ENCODE measurements around the gene YIPF3.

DNA sequence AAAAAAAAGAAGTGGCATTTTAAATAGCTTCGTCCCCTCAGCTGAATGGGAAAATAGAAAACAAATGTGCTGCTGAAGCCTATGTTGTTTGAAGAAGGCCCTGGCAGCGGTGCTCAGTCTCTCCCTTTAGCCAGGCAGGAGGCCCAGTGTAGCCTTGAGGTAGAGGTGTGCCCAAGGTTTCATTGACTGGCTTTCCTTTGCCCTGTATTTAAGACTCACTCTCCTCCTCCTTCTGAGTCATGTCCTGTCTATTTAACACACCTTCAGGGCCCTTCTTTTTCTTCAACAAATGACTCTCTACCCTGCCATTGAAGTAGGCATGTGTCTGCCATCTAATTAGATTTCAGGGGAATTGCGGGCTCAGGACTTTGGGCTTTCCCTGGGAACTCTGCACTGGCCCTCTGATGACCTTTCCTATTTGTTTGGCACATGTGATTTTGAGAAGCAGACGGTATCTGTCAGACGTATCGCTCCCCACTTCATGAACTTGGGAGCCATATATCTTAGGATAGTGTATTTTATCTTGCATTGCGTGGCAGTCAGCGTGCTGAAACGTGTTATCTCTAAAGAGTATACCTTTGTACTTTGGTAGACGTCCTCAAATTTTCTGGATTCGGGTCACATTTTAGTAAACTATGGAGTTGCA lies 35.0 kb downstream of the YIPF3 start:
- TF ChIP-seq, protein P1, sequence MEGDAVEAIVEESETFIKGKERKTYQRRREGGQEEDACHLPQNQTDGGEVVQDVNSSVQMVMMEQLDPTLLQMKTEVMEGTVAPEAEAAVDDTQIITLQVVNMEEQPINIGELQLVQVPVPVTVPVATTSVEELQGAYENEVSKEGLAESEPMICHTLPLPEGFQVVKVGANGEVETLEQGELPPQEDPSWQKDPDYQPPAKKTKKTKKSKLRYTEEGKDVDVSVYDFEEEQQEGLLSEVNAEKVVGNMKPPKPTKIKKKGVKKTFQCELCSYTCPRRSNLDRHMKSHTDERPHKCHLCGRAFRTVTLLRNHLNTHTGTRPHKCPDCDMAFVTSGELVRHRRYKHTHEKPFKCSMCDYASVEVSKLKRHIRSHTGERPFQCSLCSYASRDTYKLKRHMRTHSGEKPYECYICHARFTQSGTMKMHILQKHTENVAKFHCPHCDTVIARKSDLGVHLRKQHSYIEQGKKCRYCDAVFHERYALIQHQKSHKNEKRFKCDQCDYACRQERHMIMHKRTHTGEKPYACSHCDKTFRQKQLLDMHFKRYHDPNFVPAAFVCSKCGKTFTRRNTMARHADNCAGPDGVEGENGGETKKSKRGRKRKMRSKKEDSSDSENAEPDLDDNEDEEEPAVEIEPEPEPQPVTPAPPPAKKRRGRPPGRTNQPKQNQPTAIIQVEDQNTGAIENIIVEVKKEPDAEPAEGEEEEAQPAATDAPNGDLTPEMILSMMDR (IDR thresholded peaks at IDR 0.05) = no peak
- TF ChIP-seq EZH2 (IDR thresholded peaks at IDR 0.05) = no peak

Data from neural progenitor cell (in vitro differentiated cells).